Activated CD8-positive, alpha-beta memory T cell treated with anti-CD3 and anti-CD28 coated beads, Interleukin-2, amount 50 U/mL, for 4 hours (primary cell): Measurements from ENCODE around the gene ARIH1.
"Not testable (repeated sequence)": the region's sequence is repeated elsewhere in the genome, so short reads cannot be mapped to it uniquely, and the experiment has no call there.

ENCODE experiments used
- DNase-seq: peaks from one replicate; pipeline ENCODE4 v3.0.0-alpha.2; 2020

ARIH1 gene

GRCh38 chr15:72473614-72474465, at the start of gene ARIH1:
Gene ARIH1 (plus strand): TSS chr15:72474330. CDS start chr15:72474640, 310 bp downstream.
- peak; percentile 96 for DNase-seq

GRCh38 chr15:72426753-72427152, 47.4 kb upstream of the ARIH1 start:
- DNase-seq = no peak

GRCh38 chr15:72437650-72438316, 36.3 kb upstream of the ARIH1 start:
- DNase-seq = no peak

- DNase-seq = not testable (repeated sequence)
Observed at GRCh38 chr15:72442848-72443247, 31.3 kb upstream of the ARIH1 start.

GRCh38 chr15:72445426-72445825, 28.7 kb upstream of the ARIH1 start:
- no peak for DNase-seq

- no peak for DNase-seq
Observed at GRCh38 chr15:72450805-72451204, 23.3 kb upstream of the ARIH1 start.

- no peak for DNase-seq
Observed at GRCh38 chr15:72451224-72451623, 22.9 kb upstream of the ARIH1 start.

- no peak for DNase-seq
Observed at GRCh38 chr15:72456684-72457083, 17.4 kb upstream of the ARIH1 start.

GRCh38 chr15:72460402-72460801, 13.7 kb upstream of the ARIH1 start:
- no peak for DNase-seq

- DNase-seq = no peak
Observed at GRCh38 chr15:72463702-72464101, 10.4 kb upstream of the ARIH1 start.

GRCh38 chr15:72464251-72464650, 9.9 kb upstream of the ARIH1 start:
- no peak for DNase-seq

- no peak for DNase-seq
Observed at GRCh38 chr15:72468103-72468502, 6.0 kb upstream of the ARIH1 start.

GRCh38 chr15:72472992-72473610, 1.0 kb upstream of the ARIH1 start:
- DNase-seq = no peak

GRCh38 chr15:72474466-72474911, 359 bp downstream of the ARIH1 start:
- no peak for DNase-seq

GRCh38 chr15:72474912-72475628, 940 bp downstream of the ARIH1 start:
- peak; percentile 80 for DNase-seq

- no peak for DNase-seq
Observed at GRCh38 chr15:72475674-72476073, 1.5 kb downstream of the ARIH1 start.

GRCh38 chr15:72476330-72476729, 2.2 kb downstream of the ARIH1 start:
- DNase-seq = not testable (repeated sequence)

- DNase-seq = no peak
Observed at GRCh38 chr15:72481015-72481659, 7.0 kb downstream of the ARIH1 start.

- no peak for DNase-seq
Observed at GRCh38 chr15:72482275-72482674, 8.1 kb downstream of the ARIH1 start.

- no peak for DNase-seq
Observed at GRCh38 chr15:72483279-72483678, 9.1 kb downstream of the ARIH1 start.

GRCh38 chr15:72486144-72486543, 12.0 kb downstream of the ARIH1 start:
- no peak for DNase-seq

- no peak for DNase-seq
Observed at GRCh38 chr15:72487070-72487797, 13.1 kb downstream of the ARIH1 start.
